Stimulated activated CD4-positive, alpha-beta T cell treated with anti-CD3 and anti-CD28 coated beads, Interleukin-1b, Interleukin-23, amount 100 ng/mL, for 1 hour (primary cell): ENCODE data around the gene DDR1.
"Not testable (repeated sequence)": the region's sequence is repeated elsewhere in the genome, so short reads cannot be mapped to it uniquely, and the experiment has no call there.

ENCODE experiments used
- DNase-seq, 2 donors: peaks; one replicate each; pipeline ENCODE4 v3.0.0-alpha.2; 2020; ENCODE audit warnings: low read depth in 2 of 2

Gene DDR1

DNA sequence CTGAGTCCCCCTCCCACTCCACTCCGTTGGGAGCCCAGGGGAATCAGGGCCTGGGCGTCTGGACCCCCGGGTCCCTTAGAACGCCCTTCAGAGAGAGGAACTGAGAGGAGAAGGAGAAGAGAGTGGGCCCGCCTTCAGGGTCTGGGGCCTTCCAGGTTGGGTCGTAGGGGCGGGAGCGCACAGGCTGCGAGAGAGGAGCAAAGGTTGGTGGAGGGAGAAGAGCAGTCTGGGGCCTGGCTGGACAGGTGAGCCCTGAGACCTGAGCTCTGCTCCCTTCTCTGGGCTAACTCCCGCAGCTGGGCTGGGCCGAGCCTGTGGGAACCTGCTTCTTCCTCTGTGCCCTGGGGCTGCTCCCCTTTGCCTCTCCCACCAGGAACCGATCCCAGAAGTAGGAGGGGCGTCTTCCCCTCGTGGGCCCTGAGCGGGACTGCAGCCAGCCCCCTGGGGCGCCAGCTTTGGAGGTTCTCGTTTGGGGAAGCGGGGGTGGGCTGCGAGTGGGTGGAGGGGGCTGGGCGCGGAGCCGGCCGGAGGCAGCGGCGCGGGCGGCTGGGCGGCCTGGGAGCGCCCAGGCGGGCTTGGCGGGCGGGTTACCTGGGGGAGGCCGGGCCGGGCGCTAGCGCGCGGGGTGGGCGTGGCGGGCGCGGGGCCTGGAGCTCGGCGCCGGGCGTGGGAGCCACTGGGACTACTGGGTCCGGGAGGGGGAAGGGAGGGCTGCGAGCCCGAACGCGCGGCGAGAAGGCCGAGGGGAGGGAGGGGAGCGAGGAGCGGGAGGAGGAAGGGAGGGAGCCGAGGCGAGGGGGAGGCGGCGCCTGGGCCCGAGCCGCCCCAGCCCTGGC is at the start of gene DDR1:
TSS of gene DDR1 (plus strand) at position 835 of the 836 bp plus-strand sequence. CDS start 4,211 bp downstream, outside the sequence.
- DNase-seq: no peak

DNA sequence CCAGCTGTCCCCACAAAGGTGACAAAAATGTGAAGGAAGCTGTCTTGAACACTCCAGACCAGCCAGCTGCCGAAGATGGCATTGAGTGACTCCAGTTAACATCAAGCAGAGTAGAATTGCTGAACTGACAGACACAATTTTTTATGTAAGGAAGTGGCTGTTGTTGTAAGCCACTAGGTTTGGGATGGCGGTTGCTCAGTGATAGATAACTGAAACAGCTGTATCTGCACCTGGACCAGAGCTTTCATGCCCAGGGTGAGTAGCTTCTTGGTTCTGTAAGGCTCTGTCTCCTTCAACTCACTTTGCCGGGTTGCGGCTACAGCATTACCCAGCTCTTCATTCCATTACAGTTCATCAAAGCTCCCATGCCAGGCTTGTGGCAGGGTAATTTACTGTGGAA is 49.7 kb upstream of the DDR1 start:
- DNase-seq: no peak

- no peak for DNase-seq
Measured at GRCh38 chr6:30835576-30835975, 48.7 kb upstream of the DDR1 start.

GRCh38 chr6:30836431-30836866 is 47.9 kb upstream of the DDR1 start:
- no peak for DNase-seq

DNA sequence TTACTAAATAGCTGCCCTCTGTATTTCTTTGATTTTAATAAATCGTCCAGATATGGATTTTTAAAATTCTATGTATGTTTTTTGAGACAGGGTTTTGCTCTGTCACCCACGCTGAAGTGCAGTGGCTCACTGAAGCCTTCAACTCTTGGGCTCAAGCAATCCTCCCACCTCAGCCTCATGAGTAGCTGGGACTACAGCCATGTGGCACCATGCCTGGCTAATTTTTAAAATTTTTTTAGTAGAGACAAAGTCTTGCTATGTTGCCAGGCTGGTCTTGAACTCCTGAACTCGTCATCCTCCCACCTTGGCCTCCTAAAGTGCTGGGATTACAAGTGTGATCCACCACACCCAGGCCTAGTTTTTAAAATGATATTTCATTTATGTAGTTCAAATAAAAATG is 47.4 kb upstream of the DDR1 start:
- no peak for DNase-seq

DNA sequence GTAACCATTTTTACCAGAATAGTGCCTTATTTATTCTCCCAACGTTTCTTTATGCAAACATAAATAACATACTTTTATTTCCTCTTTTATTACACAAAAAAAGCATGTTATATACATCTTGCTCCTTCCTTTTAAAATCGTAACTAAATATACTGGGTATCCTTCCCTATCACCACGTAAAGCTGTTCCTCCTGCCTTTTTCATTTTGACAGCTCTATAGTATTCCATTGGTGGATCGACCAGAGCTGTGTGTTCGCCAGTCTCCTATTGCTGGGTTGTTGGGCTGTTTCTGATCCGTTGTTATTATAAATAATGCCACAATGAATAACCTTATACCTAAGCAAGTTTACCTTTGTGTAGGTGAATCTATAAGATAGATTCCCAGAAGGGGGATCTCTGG is 46.9 kb upstream of the DDR1 start:
- DNase-seq: no peak

- no peak for DNase-seq
Measured at GRCh38 chr6:30837870-30838269, 46.4 kb upstream of the DDR1 start.

DNA sequence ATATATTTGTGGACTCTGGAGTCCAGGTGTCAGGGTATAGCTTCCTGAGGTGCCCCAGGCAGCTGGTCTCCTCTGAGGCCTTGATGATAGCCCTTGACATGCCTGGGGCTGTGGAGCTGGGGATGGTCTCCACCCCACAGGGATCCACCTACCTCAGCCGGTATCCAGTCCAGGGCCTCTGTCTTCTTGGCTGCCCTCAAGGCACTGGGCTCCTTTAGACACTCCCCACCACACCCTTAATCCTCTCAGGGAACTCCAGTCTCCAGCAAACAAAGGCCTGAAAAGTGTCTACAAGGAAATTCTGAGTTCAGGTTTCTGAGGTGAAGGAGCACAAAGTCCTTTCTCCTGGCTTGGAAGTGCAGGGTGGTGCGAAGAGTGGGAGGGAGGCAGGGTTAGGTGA is 44.6 kb upstream of the DDR1 start:
- DNase-seq: no peak

- DNase-seq: no peak
Measured at GRCh38 chr6:30840084-30840934, 44.0 kb upstream of the DDR1 start.

DNA sequence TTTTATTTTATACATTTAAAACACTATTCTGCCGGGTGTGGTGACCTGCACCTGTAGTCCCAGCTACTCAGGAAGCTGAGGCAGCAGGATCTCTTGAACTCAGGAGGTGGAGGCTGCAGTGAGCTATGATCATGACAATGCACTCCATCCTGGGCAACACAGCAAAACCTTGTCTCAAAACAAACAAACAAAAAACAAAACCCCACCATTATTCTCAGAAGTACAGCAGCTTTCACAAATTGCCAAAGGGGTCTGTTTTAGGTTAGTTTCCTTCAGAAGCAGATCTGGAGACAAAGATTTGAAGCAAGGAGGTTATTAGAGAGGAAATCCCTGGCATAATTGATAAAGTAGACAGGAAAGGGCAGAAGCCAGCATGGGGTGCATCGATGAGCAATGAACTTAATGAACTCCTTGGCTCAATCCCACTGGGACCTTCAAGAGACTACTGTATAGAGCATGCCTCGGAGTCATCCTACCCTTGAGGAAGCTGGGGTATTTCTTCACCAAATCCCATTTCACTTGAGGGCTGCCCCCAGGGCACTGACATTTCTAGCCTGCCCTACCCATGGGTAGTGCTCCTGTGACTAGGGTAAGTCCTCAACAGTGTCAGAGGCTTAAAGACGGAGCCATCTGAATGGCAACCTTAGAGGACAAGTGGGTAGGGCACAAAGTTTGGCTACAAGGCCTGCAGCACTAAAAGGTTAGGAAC is 43.2 kb upstream of the DDR1 start:
- no peak for DNase-seq

DNA sequence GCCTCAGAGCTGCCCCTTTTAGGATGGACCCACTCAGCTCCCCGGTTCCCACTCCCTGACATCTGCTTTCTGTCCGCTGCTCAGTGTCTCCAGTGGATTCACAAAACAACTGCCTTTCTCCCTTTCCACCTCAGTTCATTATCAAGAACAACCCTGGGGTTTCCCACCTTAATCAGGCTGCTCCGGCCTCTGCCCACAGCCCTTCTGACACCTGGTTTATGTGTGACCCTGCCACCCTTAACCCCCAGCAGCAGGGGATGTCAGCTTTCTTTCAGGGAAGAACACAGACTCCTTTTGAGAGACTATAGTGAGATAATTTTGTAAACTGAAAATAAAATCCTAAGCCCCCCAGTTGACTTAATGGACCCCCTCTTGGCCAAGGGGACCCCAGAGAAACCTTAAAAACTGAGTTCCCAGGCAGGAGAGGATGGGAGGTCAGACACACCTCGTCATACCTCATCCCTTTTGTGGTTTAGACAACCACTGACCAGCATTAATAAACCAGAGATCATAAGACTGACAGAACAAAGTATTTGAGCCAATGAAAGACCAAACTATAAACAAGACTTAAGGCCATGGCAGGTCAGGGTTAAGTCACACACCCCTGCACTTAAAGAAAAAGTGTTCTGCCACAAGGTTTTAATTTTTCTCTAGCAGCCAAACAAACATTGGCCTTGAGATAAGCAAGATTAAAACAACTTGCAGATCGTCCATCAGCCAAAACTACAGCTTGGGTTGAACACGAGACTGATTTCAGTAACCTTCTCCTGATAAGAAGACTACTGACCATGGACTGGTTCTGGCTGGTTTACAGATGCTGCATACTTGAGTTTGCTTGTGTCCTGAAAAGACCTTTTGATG is 42.4 kb upstream of the DDR1 start:
- DNase-seq: no peak

GRCh38 chr6:30842754-30843610 is 41.3 kb upstream of the DDR1 start:
- DNase-seq: no peak

- no peak for DNase-seq
Measured at GRCh38 chr6:30843611-30843998, 40.7 kb upstream of the DDR1 start.

DNA sequence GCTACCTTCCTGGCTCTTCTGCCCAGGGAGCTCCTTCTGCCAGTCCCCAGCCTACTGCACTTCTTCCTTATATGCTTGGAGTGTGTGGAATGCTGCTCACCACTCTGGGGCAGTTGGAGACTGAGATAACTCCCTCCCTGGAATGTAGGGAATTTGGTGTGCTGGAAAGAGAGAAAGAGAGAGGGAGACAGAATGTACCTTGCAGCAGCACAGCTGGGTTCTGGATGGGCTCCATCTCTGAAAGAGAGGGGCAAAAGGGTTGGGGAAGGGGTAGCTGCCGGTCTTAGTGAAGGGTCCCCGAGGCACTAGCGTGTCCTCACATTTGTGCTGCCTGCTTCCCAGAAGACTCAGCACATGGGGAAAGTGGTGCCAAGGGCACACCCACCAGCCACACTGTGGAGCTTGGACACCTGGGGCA is 40.2 kb upstream of the DDR1 start:
- DNase-seq: no peak

- no peak for DNase-seq
Measured at GRCh38 chr6:30845183-30845582, 39.1 kb upstream of the DDR1 start.

- no peak for DNase-seq
Measured at GRCh38 chr6:30847421-30847970, 36.8 kb upstream of the DDR1 start.

- no peak for DNase-seq
Measured at GRCh38 chr6:30847971-30848436, 36.3 kb upstream of the DDR1 start.

DNA sequence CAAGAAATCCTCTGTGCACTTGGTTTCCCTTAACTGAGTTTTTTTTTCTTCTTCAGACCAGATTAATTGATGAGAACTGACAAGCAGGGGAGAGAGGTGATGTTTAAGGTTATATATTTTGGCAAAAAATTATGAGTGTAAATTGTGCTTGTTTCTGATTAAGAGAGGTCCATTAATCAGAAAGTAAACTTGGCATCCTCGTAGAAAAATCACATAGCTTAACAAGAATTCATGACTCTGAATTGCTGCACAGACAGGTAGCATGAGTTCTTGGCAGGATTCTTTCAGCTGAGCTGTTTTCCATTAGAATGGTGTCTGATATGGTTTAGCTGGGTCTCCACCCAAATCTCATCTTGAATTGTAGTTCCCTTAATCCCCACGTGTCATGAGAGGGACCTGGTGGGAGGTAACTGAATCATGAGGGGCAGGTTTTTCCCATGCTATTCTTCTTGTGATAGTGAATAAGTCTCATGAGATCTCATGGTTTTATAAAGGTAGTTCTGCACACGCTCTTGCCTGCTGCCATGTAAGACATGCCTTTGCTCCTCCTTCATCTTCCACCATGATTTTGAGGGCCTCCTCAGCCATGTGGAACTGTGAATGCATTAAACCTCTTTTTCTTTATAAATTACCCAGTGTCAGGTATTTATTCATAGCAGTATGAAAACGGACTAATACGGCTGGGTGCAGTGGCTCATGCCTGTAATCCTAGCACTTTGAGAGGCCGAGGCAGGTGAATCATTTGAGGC is 34.2 kb upstream of the DDR1 start:
- DNase-seq: no peak

- DNase-seq: not testable (repeated sequence)
Measured at GRCh38 chr6:30852459-30852858, 31.9 kb upstream of the DDR1 start.
